Effector CD8-positive, alpha-beta T cell (primary cell): ENCODE measurements around the gene PYGM.
"Not testable (repeated sequence)": the region's sequence is repeated elsewhere in the genome, so short reads cannot be mapped to it uniquely, and the experiment has no call there.

Experiments
- DNase-seq: peaks from one replicate; lab custom pipeline; 2025; lab: John Stamatoyannopoulos, UW

The PYGM gene

DNA sequence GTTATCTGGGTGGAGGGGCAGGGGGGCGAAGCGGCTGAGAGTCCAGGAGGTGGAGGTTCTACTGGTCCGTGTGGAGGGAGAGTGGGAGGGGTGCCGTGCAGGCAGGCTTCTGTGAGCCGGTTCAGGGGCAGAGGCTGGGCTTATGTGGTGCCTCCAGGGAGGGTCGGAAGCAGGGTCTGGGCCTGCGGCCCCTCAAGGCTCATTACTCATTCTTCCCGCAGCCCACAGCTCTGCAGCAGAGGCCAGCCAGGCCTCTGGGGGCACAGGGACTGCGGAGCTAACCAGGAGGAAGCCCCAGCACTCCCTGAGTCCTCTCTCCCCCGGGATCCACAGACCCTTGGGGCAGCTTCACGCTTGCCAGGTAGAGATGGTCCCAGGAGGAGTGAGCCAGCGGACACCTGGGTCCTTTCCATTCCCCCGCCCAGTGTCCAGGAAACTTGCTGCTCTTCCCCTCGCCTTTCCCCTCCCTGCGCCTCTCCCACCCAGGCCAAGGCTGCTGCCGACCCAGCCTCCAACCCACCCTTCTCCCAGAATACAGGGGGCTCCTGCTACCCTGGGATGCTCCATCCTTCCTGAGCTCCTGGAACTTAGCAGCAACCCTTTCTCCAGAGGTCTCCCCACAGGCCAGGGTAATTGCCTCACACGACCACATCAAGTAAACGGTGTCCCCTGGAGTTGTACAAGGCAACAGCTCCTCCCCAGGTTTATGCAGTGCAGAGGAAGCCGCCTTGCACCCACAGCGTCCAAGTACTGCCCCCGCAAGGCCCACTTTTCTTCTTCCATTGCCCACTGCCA lies 43.1 kb downstream of the PYGM start:
- DNase-seq = no peak

DNA sequence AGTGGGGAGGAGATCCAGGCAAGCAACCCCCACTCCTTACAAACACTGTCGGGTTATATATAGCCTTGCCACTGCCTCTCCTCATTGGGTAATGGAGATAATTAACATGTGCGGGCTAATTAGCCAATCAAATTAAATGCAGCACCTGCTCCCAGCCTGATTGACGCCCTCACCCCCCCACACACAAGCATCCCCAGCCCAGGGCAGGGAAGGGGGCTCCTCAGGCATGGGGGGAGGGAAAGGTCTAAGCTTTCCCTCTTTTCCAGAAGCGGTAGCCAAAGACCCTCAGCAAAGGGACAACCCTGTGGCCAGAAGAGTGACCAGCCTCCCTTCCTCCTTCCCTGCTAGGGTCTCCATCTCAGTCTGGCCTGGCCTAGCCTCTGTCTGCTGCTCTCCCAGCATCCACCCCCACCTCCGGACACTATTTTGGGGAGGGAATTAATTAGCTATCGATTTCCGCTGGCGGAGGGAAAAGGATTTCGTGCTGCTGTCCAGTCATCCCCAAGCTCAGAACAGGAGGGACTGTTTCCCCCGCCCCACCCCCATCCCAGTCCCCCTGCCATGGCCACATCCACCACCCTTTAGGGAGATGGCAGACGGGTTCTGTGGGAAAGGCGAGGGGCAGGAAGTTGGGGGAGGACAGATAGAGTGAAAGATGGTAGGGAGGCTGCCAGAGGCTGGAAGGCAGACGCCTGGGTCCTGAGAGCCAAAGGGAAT lies 43.9 kb downstream of the PYGM start:
- DNase-seq = no peak

GRCh38 chr11:64715110-64715509 lies 44.7 kb downstream of the PYGM start:
- no peak for DNase-seq

DNA sequence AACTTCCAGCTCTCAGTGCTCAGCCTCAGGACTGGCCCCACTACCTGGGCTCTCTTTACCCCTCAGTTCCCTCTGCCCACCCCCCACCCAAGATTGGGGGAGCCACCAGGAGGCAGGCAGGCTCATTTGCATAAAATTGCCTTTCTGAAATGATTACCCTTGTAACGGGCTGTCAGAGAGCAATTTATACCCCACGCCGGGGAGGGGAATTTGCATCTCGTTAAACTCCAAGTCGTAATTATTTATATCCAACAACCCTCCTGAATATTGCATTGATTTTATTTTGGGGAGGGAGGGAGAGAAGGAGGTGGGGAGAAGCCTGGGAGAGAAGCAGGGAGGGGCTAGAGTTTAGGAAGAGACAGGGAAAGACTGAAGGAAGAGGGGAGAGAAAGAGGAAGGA lies 45.1 kb downstream of the PYGM start:
- DNase-seq = no peak

- DNase-seq = no peak
These were observed 45.9 kb downstream of the PYGM start for GRCh38 chr11:64713781-64714363.

GRCh38 chr11:64713016-64713707 lies 46.6 kb downstream of the PYGM start:
- DNase-seq = no peak

DNA sequence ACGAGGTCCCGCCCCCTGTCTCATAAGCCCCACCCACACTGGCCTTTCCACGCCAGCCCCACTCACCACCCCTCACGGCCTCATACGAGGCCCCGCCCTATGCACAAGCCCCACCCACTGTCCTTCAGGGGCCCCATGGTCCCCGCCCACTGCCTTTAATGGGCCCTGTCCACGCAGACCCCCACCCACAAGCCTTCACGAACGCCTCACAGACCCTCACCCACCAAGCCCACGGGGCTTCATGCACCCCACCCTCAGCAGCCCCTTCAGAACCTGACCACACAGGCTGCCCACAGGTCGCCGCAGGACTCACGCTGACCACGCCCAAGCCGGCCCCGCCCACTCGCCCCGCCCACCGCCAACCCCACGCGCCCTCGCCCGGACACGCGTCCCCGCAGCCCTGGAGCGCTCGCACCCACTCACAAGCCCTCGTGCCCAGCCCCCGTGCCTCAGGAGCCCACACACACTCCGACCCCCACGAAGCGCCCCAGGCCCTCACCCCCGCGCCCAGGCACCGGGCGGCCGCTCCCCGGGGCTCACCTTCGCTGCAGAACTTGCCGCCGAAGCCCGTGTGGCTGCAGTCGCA lies 47.3 kb downstream of the PYGM start:
- no peak for DNase-seq

DNA sequence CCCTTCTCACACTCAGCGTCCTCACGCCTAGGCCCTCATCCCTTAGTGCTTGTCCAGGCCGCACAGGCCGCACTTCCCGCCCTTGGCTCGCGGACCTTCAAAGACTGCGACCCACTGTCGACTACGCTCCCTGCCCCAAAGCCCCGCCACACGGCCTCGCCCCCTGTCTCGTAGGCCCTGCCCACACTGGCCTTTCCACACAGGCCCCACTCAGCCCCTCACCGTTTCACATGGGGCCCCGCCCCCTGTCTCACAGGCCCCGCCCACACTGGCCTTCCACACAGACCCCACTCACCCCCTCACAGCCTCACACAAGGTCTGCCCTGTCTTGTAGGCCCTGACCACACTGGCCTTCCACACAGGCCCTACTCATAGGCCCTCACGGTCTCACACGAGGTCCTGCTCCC lies 47.8 kb downstream of the PYGM start:
- DNase-seq = no peak

- DNase-seq = no peak
These were observed 48.4 kb downstream of the PYGM start for GRCh38 chr11:64711138-64711955.

- DNase-seq = no peak
These were observed 49.2 kb downstream of the PYGM start for GRCh38 chr11:64710418-64711137.

- no peak for DNase-seq
These were observed 54.3 kb downstream of the PYGM start for GRCh38 chr11:64705501-64705900.

- DNase-seq = no peak
These were observed 56.7 kb downstream of the PYGM start for GRCh38 chr11:64703048-64703447.

DNA sequence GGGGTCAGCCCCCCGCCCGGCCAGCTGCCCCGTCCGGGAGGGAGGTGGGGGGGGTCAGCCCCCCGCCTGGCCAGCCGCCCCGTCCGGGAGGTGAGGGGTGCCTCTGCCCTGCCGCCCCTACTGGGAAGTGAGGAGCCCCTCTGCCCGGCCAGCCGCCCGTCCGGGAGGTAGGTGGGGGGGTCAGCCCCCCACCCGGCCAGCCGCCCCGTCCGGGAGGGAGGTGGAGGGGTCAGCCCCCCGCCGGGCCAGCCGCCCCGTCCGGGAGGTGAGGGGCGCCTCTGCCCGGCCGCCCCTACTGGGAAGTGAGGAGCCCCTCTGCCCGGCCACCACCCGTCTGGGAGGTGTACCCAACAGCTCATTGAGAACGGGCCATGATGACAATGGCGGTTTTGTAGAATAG lies 57.8 kb downstream of the PYGM start:
- not testable (repeated sequence) for DNase-seq

GRCh38 chr11:64698427-64698826 lies 61.3 kb downstream of the PYGM start:
- no peak for DNase-seq

- DNase-seq = no peak
These were observed 62.0 kb downstream of the PYGM start for GRCh38 chr11:64697663-64698375.
